GM12801 (cell line): ENCODE measurements around the gene NCBP2L.

Experiments
- TF ChIP-seq, protein P1 (sequence below): IDR thresholded peaks from one replicate; pipeline ENCODE4 v1.5.1; 2011; ENCODE audit warnings: control low read depth; ENCODE audit not compliant: insufficient read length; ENCODE audit errors: extremely low read depth

Gene NCBP2L

GRCh38 chrX:107734646-107735045, 42.9 kb upstream of the NCBP2L start:
- TF ChIP-seq, protein P1, sequence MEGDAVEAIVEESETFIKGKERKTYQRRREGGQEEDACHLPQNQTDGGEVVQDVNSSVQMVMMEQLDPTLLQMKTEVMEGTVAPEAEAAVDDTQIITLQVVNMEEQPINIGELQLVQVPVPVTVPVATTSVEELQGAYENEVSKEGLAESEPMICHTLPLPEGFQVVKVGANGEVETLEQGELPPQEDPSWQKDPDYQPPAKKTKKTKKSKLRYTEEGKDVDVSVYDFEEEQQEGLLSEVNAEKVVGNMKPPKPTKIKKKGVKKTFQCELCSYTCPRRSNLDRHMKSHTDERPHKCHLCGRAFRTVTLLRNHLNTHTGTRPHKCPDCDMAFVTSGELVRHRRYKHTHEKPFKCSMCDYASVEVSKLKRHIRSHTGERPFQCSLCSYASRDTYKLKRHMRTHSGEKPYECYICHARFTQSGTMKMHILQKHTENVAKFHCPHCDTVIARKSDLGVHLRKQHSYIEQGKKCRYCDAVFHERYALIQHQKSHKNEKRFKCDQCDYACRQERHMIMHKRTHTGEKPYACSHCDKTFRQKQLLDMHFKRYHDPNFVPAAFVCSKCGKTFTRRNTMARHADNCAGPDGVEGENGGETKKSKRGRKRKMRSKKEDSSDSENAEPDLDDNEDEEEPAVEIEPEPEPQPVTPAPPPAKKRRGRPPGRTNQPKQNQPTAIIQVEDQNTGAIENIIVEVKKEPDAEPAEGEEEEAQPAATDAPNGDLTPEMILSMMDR: no peak

GRCh38 chrX:107736781-107737531, 40.6 kb upstream of the NCBP2L start:
- TF ChIP-seq, protein P1: no peak

DNA sequence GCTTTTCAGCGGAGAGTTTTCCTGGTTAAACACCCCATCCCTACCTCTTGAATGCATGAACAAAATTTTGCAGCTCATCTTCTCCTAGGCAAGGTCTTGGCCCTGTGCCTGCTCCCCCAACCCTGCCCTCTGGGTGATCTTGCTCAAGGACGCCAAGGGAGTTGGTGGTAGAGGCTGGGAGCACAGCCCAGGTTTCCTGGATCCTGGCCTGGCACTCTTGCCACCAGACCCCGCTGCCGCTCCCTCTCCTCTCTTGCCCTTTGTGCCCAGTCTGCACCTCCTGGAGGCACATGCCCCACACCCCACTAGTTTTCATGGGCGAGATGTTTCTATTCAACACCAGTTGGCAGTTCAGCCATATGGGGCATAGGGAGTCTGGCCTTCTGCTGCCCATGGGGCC, 39.3 kb upstream of the NCBP2L start:
- TF ChIP-seq, protein P1: no peak

GRCh38 chrX:107738768-107739167, 38.8 kb upstream of the NCBP2L start:
- TF ChIP-seq, protein P1: no peak

DNA sequence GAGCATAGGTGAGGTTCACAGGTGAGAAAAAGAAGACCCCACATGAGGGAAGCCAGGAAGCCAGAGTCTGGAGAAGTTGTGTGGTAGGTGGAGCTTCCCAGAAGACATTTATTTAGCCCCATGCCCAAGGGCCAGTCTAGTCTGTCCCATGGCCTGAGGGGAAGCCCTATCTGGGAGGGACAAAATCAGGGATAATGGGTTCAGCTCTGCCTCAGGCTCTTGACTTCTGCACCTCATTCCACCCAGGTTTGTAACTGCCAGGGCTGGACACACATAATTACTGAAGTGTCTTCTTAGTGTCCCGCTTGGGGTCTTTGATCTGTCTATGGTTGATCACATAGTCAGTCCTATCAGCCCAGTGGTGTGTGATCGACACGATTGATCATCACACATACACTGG, 38.0 kb upstream of the NCBP2L start:
- TF ChIP-seq, protein P1: no peak

- TF ChIP-seq, protein P1: no peak
Observed at GRCh38 chrX:107741404-107741790, 36.1 kb upstream of the NCBP2L start.

- TF ChIP-seq, protein P1: no peak
Observed at GRCh38 chrX:107742700-107743191, 34.8 kb upstream of the NCBP2L start.

- TF ChIP-seq, protein P1: no peak
Observed at GRCh38 chrX:107743995-107744394, 33.5 kb upstream of the NCBP2L start.
